Measurements from ENCODE around the gene ASTL.

GRCh38 chr2:96100893-96101304 is 37.4 kb downstream of the ASTL start:
- TF ChIP-seq POLR2AphosphoS5 (IDR thresholded peaks at IDR 0.05; ENCODE audit: low read depth) = no peak
- TF ChIP-seq CTCF (IDR thresholded peaks at IDR 0.05; ENCODE audit: insufficient read depth, low read length) = no peak
- TF ChIP-seq REST (IDR thresholded peaks at IDR 0.05; ENCODE audit: insufficient replicate concordance, low read depth) = no peak
- no peak for TF ChIP-seq SPI1 (IDR thresholded peaks at IDR 0.05; ENCODE audit: borderline replicate concordance, low read depth)

All from HL-60 (cell line).